Measurements from ENCODE around the gene ALCAM. TPM values are rescaled to one million over a fixed set of nuclear protein-coding genes. Genes with fewer than 3 reads are reported as not detected.

The ALCAM gene
- polyA plus RNA-seq, 1 of the 3 experiments (the other 2 are of a cell fraction): 58.3 TPM

GRCh38 chr3:105444725-105445124 lies 78.0 kb downstream of the ALCAM start:
- H3K9me3 ChIP-seq: no peaks in the 10 kb centered on the region
- H2AFZ ChIP-seq (ENCODE audit: low read depth): no peak overlapping the region
- H3K4me3 ChIP-seq (ENCODE audit: low read depth in 2 of 2, low read length in 1 of 2): no peak overlapping the region
- ChIA-PET CTCF (no interaction called here), POLR2A (no interaction called here)
- peaks cover 97% of the 10 kb centered on the region for H3K79me2 ChIP-seq (ENCODE audit: insufficient read depth)
- H3K4me1 ChIP-seq (ENCODE audit: control insufficient read depth in 1 of 2, insufficient read depth in 2 of 2, low read depth in 1 of 2, low read length in 1 of 2): peaks cover 3 to 15% of the 10 kb centered on the region in 2 experiments; a peak in 2 of 4 replicates
- no peak for DNase-seq
- H3K9ac ChIP-seq: no peak overlapping the region
- 45% methylated on average over 1 of the region's 1 CpG for WGBS (ENCODE audit: low lambda C conversion rate)
- no peaks in the 10 kb centered on the region; the same call in none of the 2 replicates for H4K20me1 ChIP-seq (ENCODE audit: insufficient read depth)
- no peak overlapping the region for H3K4me2 ChIP-seq
- no peaks in the 10 kb centered on the region for H3K9me2 ChIP-seq
- H3K27me3 ChIP-seq (ENCODE audit: insufficient read depth): no peaks in the 10 kb centered on the region
- peak overlapping the region in 1 of 2 experiments; percentile 26; a peak in 1 of 4 replicates for H3K27ac ChIP-seq (ENCODE audit: low read depth in 2 of 2, low read length in 1 of 2)
- H3K36me3 ChIP-seq (replicated peaks in 1 of 2; ENCODE audit: control insufficient read depth in 1 of 2, insufficient read depth in 2 of 2, low read length in 1 of 2): peaks cover 0 to 29% of the 10 kb centered on the region in 2 experiments
- H3F3A ChIP-seq (replicated peaks; ENCODE audit: insufficient read depth): peaks cover 11% of the 10 kb centered on the region
- TF ChIP-seq FOXM1 (IDR thresholded peaks at IDR 0.05; ENCODE audit: low read depth) (no peak), JUND (IDR thresholded peaks at IDR 0.05) (peak; percentile 50), NRF1 (IDR thresholded peaks at IDR 0.05; ENCODE audit: low read depth, low read length) (no peak), EP300 (IDR thresholded peaks at IDR 0.05; ENCODE audit: borderline replicate concordance in 1 of 2, low read depth in 1 of 2, low read length in 1 of 2) (peak in 1 of 2 experiments; percentile 29; a peak in 1 of 4 replicates), MEF2A (IDR thresholded peaks at IDR 0.05; ENCODE audit: borderline replicate concordance, low read depth) (no peak), GATA2 (CRISPR knock-in tag; IDR thresholded peaks at IDR 0.05) (no peak), NFIC (IDR thresholded peaks at IDR 0.05; ENCODE audit: borderline replicate concordance) (peak; percentile 20; the same call in 1 of the 2 replicates), CTCF (IDR thresholded peaks at IDR 0.05) (no peak), YY1 (IDR thresholded peaks at IDR 0.05; ENCODE audit: low read depth) (no peak), PBX3 (IDR thresholded peaks at IDR 0.05) (peak; percentile 62), USF1 (IDR thresholded peaks at IDR 0.05; ENCODE audit: borderline replicate concordance, low read depth) (no peak), ELF1 (IDR thresholded peaks at IDR 0.05) (no peak), FOSL2 (IDR thresholded peaks at IDR 0.05; ENCODE audit: borderline replicate concordance, low read depth) (no peak; the same call in 1 of the 2 replicates), MXI1 (IDR thresholded peaks at IDR 0.05; ENCODE audit: low read depth, low read length) (no peak), RCOR1 (IDR thresholded peaks at IDR 0.05; ENCODE audit: low read length) (no peak), GABPA (IDR thresholded peaks at IDR 0.05; ENCODE audit: low read depth) (no peak), SMC3 (IDR thresholded peaks at IDR 0.05; ENCODE audit: low read depth, low read length) (no peak), EZH2phosphoT487 (IDR thresholded peaks at IDR 0.05; ENCODE audit: borderline replicate concordance, low read depth) (no peak), TCF12 (IDR thresholded peaks at IDR 0.05) (peak; percentile 46), ZBTB33 (IDR thresholded peaks at IDR 0.05; ENCODE audit: borderline replicate concordance, low read depth) (no peak), TEAD4 (IDR thresholded peaks at IDR 0.05; ENCODE audit: borderline replicate concordance, insufficient read depth) (no peak), REST (IDR thresholded peaks at IDR 0.05; ENCODE audit: low read depth, low read length) (no peak), TAF1 (IDR thresholded peaks at IDR 0.05; ENCODE audit: borderline replicate concordance, low read depth, low read length) (no peak), IRF3 (IDR thresholded peaks at IDR 0.05; ENCODE audit: low read depth, low read length) (no peak), RXRA (IDR thresholded peaks at IDR 0.05; ENCODE audit: borderline replicate concordance, low read depth) (no peak)

Measured in SK-N-SH (cell line).